Ishikawa (cell line): Measurements from ENCODE around the gene DENND11.

Experiments
- CEBPB ChIP-seq: IDR thresholded peaks from 2 replicates; pipeline ENCODE4 v1.6.1; 2012
- CREB1 ChIP-seq: IDR thresholded peaks from 2 replicates; pipeline ENCODE4 v1.6.1; 2012; ENCODE audit warnings: low read depth
- EGR1 ChIP-seq: IDR thresholded peaks from 2 replicates; pipeline ENCODE4 v1.6.1; 2012
- EP300 ChIP-seq: IDR thresholded peaks from 2 replicates; pipeline ENCODE4 v1.6.1; 2012; ENCODE audit warnings: borderline replicate concordance
- FOXM1 ChIP-seq: IDR thresholded peaks from 2 replicates; pipeline ENCODE4 v1.6.1; 2012; ENCODE audit warnings: low read depth, borderline replicate concordance
- NFIC ChIP-seq: IDR thresholded peaks from 2 replicates; pipeline ENCODE4 v1.6.1; 2012
- RAD21 ChIP-seq: IDR thresholded peaks from 2 replicates; pipeline ENCODE4 v1.6.1; 2012; ENCODE audit warnings: low read depth
- TAF1 ChIP-seq: IDR thresholded peaks from 2 replicates; pipeline ENCODE4 v1.6.1; 2012; ENCODE audit warnings: low read depth, mild to moderate bottlenecking
- TCF12 ChIP-seq: IDR thresholded peaks from 2 replicates; pipeline ENCODE4 v1.6.1; 2012; ENCODE audit warnings: low read depth
- TEAD4 ChIP-seq: IDR thresholded peaks from 2 replicates; pipeline ENCODE4 v1.6.1; 2012
- YY1 ChIP-seq: IDR thresholded peaks from 2 replicates; pipeline ENCODE4 v1.6.1; 2012; ENCODE audit warnings: low read depth
- ZBTB7A ChIP-seq: IDR thresholded peaks from 2 replicates; pipeline ENCODE4 v1.6.1; 2012; ENCODE audit warnings: low read depth
- TF ChIP-seq, protein P1 (sequence below): IDR thresholded peaks from 2 replicates; pipeline ENCODE4 v1.6.1; 2012; ENCODE audit warnings: low read depth, mild to moderate bottlenecking
- TF ChIP-seq, protein P2 (sequence below): IDR thresholded peaks from 2 replicates; pipeline ENCODE4 v1.6.1; 2012
- TF ChIP-seq, protein P3 (sequence below): IDR thresholded peaks from 2 replicates; pipeline ENCODE4 v1.6.1; 2012

DENND11 gene

DNA sequence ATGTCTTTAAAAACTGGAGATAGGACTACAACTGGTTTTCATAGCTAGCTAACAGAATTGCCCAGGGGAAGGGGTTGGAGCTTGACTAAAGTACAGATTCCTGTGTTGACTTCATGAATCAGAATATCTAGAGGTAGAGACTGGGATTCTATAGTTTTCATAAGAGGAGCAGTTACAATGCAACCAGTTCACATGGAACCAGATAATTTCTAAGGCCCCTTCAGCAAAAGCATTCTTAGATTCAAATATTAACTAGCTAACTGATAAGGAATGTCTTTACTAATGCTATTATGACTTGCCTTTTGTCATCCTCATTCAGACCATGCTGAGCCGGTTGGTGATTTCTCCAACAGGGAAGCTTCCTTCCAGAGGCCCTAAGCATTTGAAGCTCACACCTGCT, 11.9 kb upstream of the DENND11 start:
- no peak for TF ChIP-seq TAF1
- no peak for TF ChIP-seq NFIC
- no peak for TF ChIP-seq EP300
- TF ChIP-seq TEAD4, result no peak
- TF ChIP-seq, protein P1, sequence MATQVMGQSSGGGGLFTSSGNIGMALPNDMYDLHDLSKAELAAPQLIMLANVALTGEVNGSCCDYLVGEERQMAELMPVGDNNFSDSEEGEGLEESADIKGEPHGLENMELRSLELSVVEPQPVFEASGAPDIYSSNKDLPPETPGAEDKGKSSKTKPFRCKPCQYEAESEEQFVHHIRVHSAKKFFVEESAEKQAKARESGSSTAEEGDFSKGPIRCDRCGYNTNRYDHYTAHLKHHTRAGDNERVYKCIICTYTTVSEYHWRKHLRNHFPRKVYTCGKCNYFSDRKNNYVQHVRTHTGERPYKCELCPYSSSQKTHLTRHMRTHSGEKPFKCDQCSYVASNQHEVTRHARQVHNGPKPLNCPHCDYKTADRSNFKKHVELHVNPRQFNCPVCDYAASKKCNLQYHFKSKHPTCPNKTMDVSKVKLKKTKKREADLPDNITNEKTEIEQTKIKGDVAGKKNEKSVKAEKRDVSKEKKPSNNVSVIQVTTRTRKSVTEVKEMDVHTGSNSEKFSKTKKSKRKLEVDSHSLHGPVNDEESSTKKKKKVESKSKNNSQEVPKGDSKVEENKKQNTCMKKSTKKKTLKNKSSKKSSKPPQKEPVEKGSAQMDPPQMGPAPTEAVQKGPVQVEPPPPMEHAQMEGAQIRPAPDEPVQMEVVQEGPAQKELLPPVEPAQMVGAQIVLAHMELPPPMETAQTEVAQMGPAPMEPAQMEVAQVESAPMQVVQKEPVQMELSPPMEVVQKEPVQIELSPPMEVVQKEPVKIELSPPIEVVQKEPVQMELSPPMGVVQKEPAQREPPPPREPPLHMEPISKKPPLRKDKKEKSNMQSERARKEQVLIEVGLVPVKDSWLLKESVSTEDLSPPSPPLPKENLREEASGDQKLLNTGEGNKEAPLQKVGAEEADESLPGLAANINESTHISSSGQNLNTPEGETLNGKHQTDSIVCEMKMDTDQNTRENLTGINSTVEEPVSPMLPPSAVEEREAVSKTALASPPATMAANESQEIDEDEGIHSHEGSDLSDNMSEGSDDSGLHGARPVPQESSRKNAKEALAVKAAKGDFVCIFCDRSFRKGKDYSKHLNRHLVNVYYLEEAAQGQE, result no peak
- no peak for TF ChIP-seq EGR1
- TF ChIP-seq, protein P2, sequence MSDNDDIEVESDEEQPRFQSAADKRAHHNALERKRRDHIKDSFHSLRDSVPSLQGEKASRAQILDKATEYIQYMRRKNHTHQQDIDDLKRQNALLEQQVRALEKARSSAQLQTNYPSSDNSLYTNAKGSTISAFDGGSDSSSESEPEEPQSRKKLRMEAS, result no peak
- TF ChIP-seq RAD21, result no peak
- TF ChIP-seq, protein P3, sequence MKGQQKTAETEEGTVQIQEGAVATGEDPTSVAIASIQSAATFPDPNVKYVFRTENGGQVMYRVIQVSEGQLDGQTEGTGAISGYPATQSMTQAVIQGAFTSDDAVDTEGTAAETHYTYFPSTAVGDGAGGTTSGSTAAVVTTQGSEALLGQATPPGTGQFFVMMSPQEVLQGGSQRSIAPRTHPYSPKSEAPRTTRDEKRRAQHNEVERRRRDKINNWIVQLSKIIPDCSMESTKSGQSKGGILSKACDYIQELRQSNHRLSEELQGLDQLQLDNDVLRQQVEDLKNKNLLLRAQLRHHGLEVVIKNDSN, result no peak
- no peak for TF ChIP-seq ZBTB7A
- TF ChIP-seq TCF12, result no peak
- no peak for TF ChIP-seq CEBPB
- no peak for TF ChIP-seq YY1

DNA sequence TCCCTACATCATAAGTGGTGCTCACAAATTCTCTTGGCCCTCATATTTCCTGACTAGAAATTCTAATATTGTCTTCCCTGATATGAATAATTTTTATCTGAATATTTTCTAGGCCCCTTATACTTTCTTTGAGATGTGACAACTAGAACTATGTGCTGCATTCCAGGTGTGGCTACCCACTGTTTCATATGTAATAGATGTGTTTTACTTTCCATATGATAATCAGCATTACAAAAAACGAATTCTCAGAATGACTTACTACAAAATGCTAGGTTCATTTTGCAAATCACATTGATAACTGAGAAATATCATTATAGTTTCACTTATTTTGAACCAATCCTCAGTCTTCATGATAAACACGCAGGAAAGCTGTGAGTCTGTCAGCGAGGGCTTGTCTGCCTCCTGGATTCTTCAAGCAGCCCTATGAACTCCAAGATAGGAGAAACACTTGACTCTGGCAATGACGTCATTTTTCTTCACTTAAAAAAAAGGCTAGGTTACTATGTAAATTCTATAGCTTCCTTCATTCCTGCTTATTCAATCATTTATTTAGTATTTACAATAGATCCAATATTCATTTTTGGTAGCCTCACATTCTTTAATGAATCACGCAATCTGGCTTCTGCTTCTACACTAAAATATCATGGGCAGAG, 10.8 kb upstream of the DENND11 start:
- TF ChIP-seq YY1 (no peak), RAD21 (no peak), CREB1 (no peak), EP300 (no peak), TAF1 (no peak), TEAD4 (no peak), NFIC (no peak), TCF12 (no peak), EGR1 (no peak), FOXM1 (no peak), CEBPB (no peak), ZBTB7A (no peak)
- TF ChIP-seq, protein P3, result no peak
- TF ChIP-seq, protein P1, result no peak
- TF ChIP-seq, protein P2, result no peak

DNA sequence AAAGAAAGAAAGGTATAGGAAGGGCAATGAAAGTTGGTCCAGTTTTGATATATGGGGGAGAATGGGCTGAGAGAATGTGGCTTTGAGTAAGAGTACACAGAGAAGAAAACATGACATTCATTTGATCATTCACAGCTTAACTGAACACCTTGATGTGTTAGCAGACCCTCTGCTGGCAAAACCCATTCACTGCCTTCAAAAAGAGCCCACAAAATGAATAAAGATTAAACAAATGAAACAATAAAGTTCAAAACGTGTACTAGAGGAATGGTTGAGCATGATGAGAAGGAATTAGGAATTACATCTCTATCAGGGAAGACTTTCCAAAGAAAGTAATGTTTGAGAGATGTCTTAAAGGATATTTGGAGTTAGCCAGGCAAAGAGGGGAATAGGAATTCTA, 8.3 kb upstream of the DENND11 start:
- TF ChIP-seq EP300 (no peak), YY1 (no peak), TEAD4 (no peak), NFIC (no peak), CEBPB (no peak), CREB1 (no peak), RAD21 (no peak), ZBTB7A (no peak), TCF12 (no peak), TAF1 (no peak), FOXM1 (no peak), EGR1 (no peak)
- TF ChIP-seq, protein P1, result no peak
- TF ChIP-seq, protein P2, result no peak
- TF ChIP-seq, protein P3, result no peak

DNA sequence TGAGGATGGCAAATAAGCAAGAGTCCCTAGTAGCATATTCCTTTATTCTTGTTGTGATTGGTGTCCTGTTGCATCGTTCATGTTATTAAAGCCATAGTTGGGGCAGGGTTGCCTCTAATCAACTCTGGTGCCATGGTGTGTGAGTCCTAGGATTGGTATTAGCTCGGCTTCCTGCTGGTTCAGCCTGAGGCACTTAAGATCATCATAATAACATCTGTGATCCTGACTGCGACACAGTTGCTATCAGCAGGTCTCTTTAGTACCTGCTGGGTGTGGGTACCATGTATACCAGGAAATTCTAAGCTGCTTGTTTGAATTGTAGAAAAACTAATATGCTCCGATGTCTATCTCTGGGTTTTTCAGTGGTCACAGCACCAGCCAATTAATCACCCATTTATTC, 7.8 kb upstream of the DENND11 start:
- TF ChIP-seq CREB1 (no peak), EP300 (no peak), FOXM1 (no peak), RAD21 (no peak)
- TF ChIP-seq, protein P1, result no peak
